Mucosa of rectum (tissue), 2 donors: ENCODE measurements around the gene CCDC91.
"Not testable (repeated sequence)": the region's sequence is repeated elsewhere in the genome, so short reads cannot be mapped to it uniquely, and the experiment has no call there.

ENCODE experiments used
- H3K27ac ChIP-seq, 2 donors: one replicate each; pipeline ENCODE4 v1.7.0; 2013; ENCODE audit warnings: inconsistent platforms in 2 of 2, low read depth in 2 of 2, low read length in 2 of 2
- H3K27me3 ChIP-seq, 2 donors: one replicate each; pipeline ENCODE4 v1.7.0; 2013; ENCODE audit warnings: low read length in 2 of 2; ENCODE audit not compliant: control insufficient read depth in 2 of 2, insufficient read depth in 2 of 2
- H3K36me3 ChIP-seq, 2 donors: one replicate each; pipeline ENCODE4 v1.7.0; 2013; ENCODE audit warnings: low read length in 2 of 2; ENCODE audit not compliant: control insufficient read depth in 2 of 2, insufficient read depth in 2 of 2
- H3K4me1 ChIP-seq, 2 donors: one replicate each; pipeline ENCODE4 v1.7.0; 2013; ENCODE audit warnings: low read length in 2 of 2, mild to moderate bottlenecking in 1 of 2; ENCODE audit not compliant: control insufficient read depth in 2 of 2, insufficient read depth in 2 of 2
- H3K4me3 ChIP-seq, 2 donors: one replicate each; pipeline ENCODE4 v1.7.0; 2013; ENCODE audit warnings: low read length in 2 of 2
- H3K9ac ChIP-seq, 2 donors: one replicate each; pipeline ENCODE4 v1.7.0; 2013; ENCODE audit warnings: low read length in 2 of 2, low read depth in 1 of 2, mild to moderate bottlenecking in 1 of 2
- H3K9me3 ChIP-seq, 2 donors: one replicate each; pipeline ENCODE4 v1.7.0; 2013; ENCODE audit warnings: low read length in 2 of 2; ENCODE audit not compliant: control insufficient read depth in 2 of 2
- donor health status: healthy.
- donor health status: Normal muscosa, but diverticular disease.

Gene CCDC91

GRCh38 chr12:28178775-28179174 is 11.5 kb upstream of the CCDC91 start:
- Histone ChIP-seq H3K4me3 (no peak overlapping the region), H3K9ac (no peak overlapping the region), H3K27ac (no peak overlapping the region), H3K9me3 (no peaks in the 10 kb centered on the region), H3K27me3 (no peaks in the 10 kb centered on the region), H3K4me1 (no peaks in the 10 kb centered on the region), H3K36me3 (no peaks in the 10 kb centered on the region)

- Histone ChIP-seq H3K27me3 (no peaks in the 10 kb centered on the region), H3K9ac (no peak overlapping the region), H3K4me1 (no peaks in the 10 kb centered on the region), H3K27ac (no peak overlapping the region), H3K36me3 (no peaks in the 10 kb centered on the region), H3K9me3 (no peaks in the 10 kb centered on the region), H3K4me3 (no peak overlapping the region)
Measured at GRCh38 chr12:28180786-28181185, 9.5 kb upstream of the CCDC91 start.

GRCh38 chr12:28184375-28184774 is 5.9 kb upstream of the CCDC91 start:
- Histone ChIP-seq H3K36me3 (no peaks in the 10 kb centered on the region), H3K9me3 (no peaks in the 10 kb centered on the region), H3K27me3 (no peaks in the 10 kb centered on the region), H3K4me1 (no peaks in the 10 kb centered on the region), H3K4me3 (no peak overlapping the region), H3K27ac (no peak overlapping the region), H3K9ac (no peak overlapping the region)

GRCh38 chr12:28186500-28186899 is 3.8 kb upstream of the CCDC91 start:
- H3K27me3 ChIP-seq: no peaks in the 10 kb centered on the region
- H3K27ac ChIP-seq: no peak overlapping the region
- H3K9ac ChIP-seq: no peak overlapping the region
- H3K4me1 ChIP-seq: peaks cover 3% of the 10 kb centered on the region in 2 donors
- H3K4me3 ChIP-seq: no peak overlapping the region
- H3K9me3 ChIP-seq: no peaks in the 10 kb centered on the region
- no peaks in the 10 kb centered on the region for H3K36me3 ChIP-seq

GRCh38 chr12:28189784-28190320 is 404 bp upstream of the CCDC91 start:
- Histone ChIP-seq H3K9ac (peak overlapping the region; percentile 97 to 98), H3K4me1 (peaks cover 6 to 7% of the 10 kb centered on the region in 2 donors), H3K27me3 (no peaks in the 10 kb centered on the region), H3K36me3 (no peaks in the 10 kb centered on the region), H3K4me3 (peak overlapping the region; percentile 98 to 99), H3K27ac (peak overlapping the region; percentile 99), H3K9me3 (no peaks in the 10 kb centered on the region)

GRCh38 chr12:28191051-28192048 is 1.1 kb downstream of the CCDC91 start:
- Histone ChIP-seq H3K9ac (peak overlapping the region; percentile 97 to 98), H3K4me1 (peaks cover 6 to 7% of the 10 kb centered on the region in 2 donors)

GRCh38 chr12:28192125-28192524 is 1.9 kb downstream of the CCDC91 start:
- H3K4me1 ChIP-seq: peaks cover 6 to 7% of the 10 kb centered on the region in 2 donors
- H3K9me3 ChIP-seq: no peaks in the 10 kb centered on the region
- no peak overlapping the region for H3K27ac ChIP-seq
- H3K36me3 ChIP-seq: no peaks in the 10 kb centered on the region
- no peaks in the 10 kb centered on the region for H3K27me3 ChIP-seq
- H3K4me3 ChIP-seq: peak overlapping the region in 1 of 2 donors; percentile 98
- no peak overlapping the region for H3K9ac ChIP-seq

More at GRCh38 chr12:28191051-28192048, 1.1 kb downstream of the CCDC91 start:
- Histone ChIP-seq H3K27me3 (no peaks in the 10 kb centered on the region), H3K9me3 (no peaks in the 10 kb centered on the region), H3K36me3 (no peaks in the 10 kb centered on the region), H3K27ac (peak overlapping the region; percentile 99), H3K4me3 (peak overlapping the region; percentile 98 to 99)

GRCh38 chr12:28194621-28195020 is 4.4 kb downstream of the CCDC91 start:
- H3K4me3 ChIP-seq, H3K4me1 ChIP-seq, H3K27me3 ChIP-seq, H3K9ac ChIP-seq, H3K9me3 ChIP-seq, H3K36me3 ChIP-seq, H3K27ac ChIP-seq: not testable (repeated sequence)

- H3K9me3 ChIP-seq, H3K9ac ChIP-seq, H3K4me3 ChIP-seq, H3K27ac ChIP-seq, H3K27me3 ChIP-seq, H3K36me3 ChIP-seq, H3K4me1 ChIP-seq: not testable (repeated sequence)
Measured at GRCh38 chr12:28201136-28201535, 10.9 kb downstream of the CCDC91 start.

- H3K9me3 ChIP-seq: no peaks in the 10 kb centered on the region
Measured at GRCh38 chr12:28202374-28203130, 12.3 kb downstream of the CCDC91 start.

More at GRCh38 chr12:28202374-28203130, 12.3 kb downstream of the CCDC91 start:
- no peaks in the 10 kb centered on the region for H3K27me3 ChIP-seq
- H3K36me3 ChIP-seq: no peaks in the 10 kb centered on the region
- H3K4me1 ChIP-seq: no peaks in the 10 kb centered on the region
- no peak overlapping the region for H3K9ac ChIP-seq
- no peak overlapping the region for H3K4me3 ChIP-seq
- no peak overlapping the region for H3K27ac ChIP-seq
